Panc1 (cell line): Measurements from ENCODE around the gene LRRC8E.

Source experiments
- CTCF ChIP-seq: fragments of 450-650 bp; IDR thresholded peaks from 2 replicates; pipeline ENCODE4 v1.5.1; 2017; ENCODE audit warnings: mild to moderate bottlenecking
- REST ChIP-seq, 2 experiments: IDR thresholded peaks; 2 replicates each; pipeline ENCODE4 v1.6.1; 2011 to 2012; ENCODE audit warnings: low read depth in 2 of 2, control low read depth in 1 of 2, low read length in 1 of 2, mild to moderate bottlenecking in 1 of 2, moderate library complexity in 1 of 2; ENCODE audit not compliant: insufficient read depth in 1 of 2
- SIN3A ChIP-seq: IDR thresholded peaks from 2 replicates; pipeline ENCODE4 v1.6.1; 2012; ENCODE audit warnings: low read depth, mild to moderate bottlenecking, low read length, moderate library complexity, borderline replicate concordance; ENCODE audit not compliant: insufficient read depth

GRCh38 chr19:7932930-7933300 lies 44.6 kb downstream of the LRRC8E start:
- TF ChIP-seq CTCF = no peak
- no peak for TF ChIP-seq SIN3A
- no peak for TF ChIP-seq REST (IDR thresholded peaks at IDR 0.05; ENCODE audit: insufficient read depth in 1 of 2, low read depth in 2 of 2, low read length in 1 of 2)
